OCI-LY7 (cell line): ENCODE results near the gene KLLN.

Source experiments
- CTCF ChIP-seq: fragments of 200-600 bp; sonication (generic); conservative IDR thresholded peaks from 2 replicates; pipeline ENCODE4 v1.5.1; 2014; ENCODE audit warnings: mild to moderate bottlenecking, antibody characterized with exemption, low read length, moderate library complexity, mixed read lengths
- EZH2phosphoT487 ChIP-seq: fragments of 200-600 bp; sonication (generic); IDR thresholded peaks from 2 replicates; pipeline ENCODE4 v1.6.1; 2018; ENCODE audit warnings: low read depth, borderline replicate concordance, mild to moderate bottlenecking, mixed run types, antibody characterized with exemption, low read length, moderate library complexity, mixed read lengths

DNA sequence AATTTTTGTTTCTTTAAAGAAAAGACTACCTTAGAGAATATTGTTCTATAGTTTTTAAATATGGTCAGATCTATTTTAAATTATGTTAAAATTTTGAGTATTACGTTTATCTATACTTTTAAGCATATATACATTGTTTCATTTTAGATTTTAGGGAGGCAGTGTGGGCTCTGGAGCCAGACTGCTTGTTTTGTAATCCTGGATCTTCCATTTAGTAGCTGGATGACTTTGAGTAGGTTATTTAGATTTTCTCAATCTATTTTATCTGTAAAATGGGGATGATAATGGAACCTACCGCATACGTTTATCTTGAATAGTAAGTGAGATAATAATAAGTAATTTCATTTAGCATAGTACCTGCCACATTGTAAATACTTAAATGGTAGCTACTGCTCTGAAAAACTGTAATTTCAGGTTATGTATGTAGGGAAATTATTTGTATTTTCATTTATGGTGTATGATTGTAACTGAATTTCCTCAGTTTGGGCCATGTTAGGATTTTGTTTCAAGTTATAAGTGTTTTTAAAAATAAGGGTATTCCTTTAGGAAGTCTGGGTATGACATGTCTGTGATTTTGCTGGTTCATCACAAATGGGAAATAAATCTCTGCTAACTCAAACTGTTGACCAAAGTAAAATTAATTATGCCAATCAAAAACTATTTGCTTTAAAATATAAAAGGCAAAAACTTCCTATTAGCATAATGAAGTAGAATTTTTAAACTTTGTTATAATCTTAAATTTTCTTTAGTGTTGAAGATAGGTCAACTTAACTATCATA is 6.6 kb upstream of the KLLN start:
- TF ChIP-seq CTCF (no peak), EZH2phosphoT487 (no peak)
